RWPE1 (cell line): Measurements from ENCODE around the gene DSG2.

Experiments used
- CTCF ChIA-PET: fragments of 350-600 bp; sonication (Branson Sonifier 250); formaldehyde crosslinking; extraction: SDS; loops from one replicate; lab custom pipeline; 2021; lab: Yijun Ruan, JAX
- POLR2A ChIA-PET: fragments of 400-600 bp; formaldehyde crosslinking; extraction: SDS; loops from one replicate; lab custom pipeline; 2020; ENCODE audit warnings: antibody characterized with exemption; ENCODE audit not compliant: low non-redundant PET; lab: Yijun Ruan, JAX
- DNase-seq: peaks from one replicate; pipeline ENCODE4 v3.0.0; 2012; ENCODE audit warnings: low spot score
- H3K27ac ChIP-seq: fragments of 450-650 bp; 2 replicates; pipeline ENCODE4 v1.5.1; 2017
- TF ChIP-seq, protein P1 (sequence below): fragments of 450-650 bp; conservative IDR thresholded peaks from 2 replicates; pipeline ENCODE4 v1.5.1; 2017; ENCODE audit warnings: low read depth, mild to moderate bottlenecking

DSG2 gene

DNA sequence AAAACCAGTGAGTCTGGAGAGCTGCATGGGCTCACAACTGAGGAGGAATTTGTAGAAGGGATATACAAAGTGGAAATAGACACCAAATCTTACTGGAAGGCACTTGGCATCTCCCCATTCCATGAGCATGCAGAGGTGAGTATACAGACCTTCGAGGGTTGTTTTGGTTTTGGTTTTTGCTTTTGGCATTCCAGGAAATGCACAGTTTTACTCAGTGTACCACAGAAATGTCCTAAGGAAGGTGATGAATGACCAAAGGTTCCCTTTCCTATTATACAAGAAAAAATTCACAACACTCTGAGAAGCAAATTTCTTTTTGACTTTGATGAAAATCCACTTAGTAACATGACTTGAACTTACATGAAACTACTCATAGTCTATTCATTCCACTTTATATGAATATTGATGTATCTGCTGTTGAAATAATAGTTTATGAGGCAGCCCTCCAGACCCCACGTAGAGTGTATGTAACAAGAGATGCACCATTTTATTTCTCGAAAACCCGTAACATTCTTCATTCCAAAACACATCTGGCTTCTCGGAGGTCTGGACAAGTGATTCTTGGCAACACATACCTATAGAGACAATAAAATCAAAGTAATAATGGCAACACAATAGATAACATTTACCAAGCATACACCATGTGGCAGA, 97.3 kb downstream of the DSG2 start:
- H3K27ac ChIP-seq = no peak overlapping the region
- DNase-seq = no peak
- ChIA-PET CTCF (no interaction called here), POLR2A (no interaction called here)
- TF ChIP-seq, protein P1, sequence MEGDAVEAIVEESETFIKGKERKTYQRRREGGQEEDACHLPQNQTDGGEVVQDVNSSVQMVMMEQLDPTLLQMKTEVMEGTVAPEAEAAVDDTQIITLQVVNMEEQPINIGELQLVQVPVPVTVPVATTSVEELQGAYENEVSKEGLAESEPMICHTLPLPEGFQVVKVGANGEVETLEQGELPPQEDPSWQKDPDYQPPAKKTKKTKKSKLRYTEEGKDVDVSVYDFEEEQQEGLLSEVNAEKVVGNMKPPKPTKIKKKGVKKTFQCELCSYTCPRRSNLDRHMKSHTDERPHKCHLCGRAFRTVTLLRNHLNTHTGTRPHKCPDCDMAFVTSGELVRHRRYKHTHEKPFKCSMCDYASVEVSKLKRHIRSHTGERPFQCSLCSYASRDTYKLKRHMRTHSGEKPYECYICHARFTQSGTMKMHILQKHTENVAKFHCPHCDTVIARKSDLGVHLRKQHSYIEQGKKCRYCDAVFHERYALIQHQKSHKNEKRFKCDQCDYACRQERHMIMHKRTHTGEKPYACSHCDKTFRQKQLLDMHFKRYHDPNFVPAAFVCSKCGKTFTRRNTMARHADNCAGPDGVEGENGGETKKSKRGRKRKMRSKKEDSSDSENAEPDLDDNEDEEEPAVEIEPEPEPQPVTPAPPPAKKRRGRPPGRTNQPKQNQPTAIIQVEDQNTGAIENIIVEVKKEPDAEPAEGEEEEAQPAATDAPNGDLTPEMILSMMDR = no peak

DNA sequence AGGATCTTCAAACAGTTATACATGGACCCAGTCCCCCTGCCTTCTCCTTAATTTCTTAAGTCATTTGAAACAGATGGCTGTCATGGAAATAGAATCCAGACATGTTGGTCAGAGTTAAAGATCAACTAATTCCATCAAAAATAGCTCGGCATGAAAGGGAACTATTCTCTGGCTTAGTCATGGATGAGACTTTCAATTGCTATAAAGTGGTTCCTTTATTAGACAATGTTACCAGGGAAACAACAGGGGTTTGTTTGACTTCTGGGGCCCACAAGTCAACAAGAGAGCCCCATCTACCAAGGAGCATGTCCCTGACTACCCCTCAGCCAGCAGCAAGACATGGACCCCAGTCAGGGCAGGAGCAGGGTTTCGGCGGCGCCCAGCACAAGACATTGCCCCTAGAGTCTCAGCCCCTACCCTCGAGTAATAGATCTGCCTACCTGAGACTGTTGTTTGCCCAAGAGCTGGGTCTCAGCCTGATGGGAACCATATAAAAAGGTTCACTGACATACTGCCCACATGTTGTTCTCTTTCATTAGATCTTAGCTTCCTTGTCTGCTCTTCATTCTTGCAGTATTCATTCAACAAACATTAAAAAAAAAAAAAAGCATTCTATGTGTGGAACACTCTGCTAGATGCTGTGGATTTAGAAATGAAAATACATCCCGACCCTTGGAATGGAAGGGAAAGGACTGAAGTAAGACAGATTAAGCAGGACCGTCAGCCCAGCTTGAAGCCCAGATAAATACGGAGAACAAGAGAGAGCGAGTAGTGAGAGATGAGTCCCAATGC, 98.3 kb downstream of the DSG2 start:
- TF ChIP-seq, protein P1 = no peak
- POLR2A ChIA-PET = no interaction called here
- CTCF ChIA-PET = no interaction called here
- no peak overlapping the region for H3K27ac ChIP-seq
- no peak for DNase-seq

DNA sequence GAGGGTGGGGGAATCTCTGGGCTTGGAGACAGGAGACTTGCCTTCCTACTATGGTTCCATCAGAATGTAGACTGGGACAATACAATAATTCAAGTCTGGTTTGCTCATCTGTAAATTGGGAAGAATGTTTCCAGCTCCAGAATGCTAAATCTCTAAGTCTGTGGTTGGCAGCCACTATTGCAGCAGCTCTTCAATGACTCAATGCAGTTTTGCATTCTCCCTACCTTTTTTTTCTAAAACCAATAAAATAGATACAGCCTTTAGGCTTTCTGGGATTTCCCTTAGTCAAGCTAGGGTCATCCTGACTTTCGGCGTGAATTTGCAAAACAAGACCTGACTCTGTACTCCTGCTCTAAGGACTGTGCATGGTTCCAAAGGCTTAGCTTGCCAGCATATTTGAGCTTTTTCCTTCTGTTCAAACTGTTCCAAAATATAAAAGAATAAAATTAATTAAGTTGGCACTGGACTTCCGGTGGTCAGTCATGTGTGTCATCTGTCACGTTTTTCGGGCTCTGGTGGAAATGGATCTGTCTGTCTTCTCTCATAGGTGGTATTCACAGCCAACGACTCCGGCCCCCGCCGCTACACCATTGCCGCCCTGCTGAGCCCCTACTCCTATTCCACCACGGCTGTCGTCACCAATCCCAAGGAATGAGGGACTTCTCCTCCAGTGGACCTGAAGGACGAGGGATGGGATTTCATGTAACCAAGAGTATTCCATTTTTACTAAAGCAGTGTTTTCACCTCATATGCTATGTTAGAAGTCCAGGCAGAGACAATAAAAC, 100.2 kb downstream of the DSG2 start:
- ChIA-PET CTCF (no interaction called here), POLR2A (no interaction called here)
- TF ChIP-seq, protein P1 = no peak
- DNase-seq = no peak
- no peak overlapping the region for H3K27ac ChIP-seq
